Medulla oblongata (tissue), 1 donor: ENCODE measurements around the gene TARBP2.
A peak's percentile ranks its signal among the peaks of the same experiment; 100 is the strongest.

Experiments
- DNase-seq: peaks from one replicate; pipeline ENCODE4 v3.0.0-alpha.2; 2015; ENCODE audit errors: extremely low spot score

TARBP2 gene

DNA sequence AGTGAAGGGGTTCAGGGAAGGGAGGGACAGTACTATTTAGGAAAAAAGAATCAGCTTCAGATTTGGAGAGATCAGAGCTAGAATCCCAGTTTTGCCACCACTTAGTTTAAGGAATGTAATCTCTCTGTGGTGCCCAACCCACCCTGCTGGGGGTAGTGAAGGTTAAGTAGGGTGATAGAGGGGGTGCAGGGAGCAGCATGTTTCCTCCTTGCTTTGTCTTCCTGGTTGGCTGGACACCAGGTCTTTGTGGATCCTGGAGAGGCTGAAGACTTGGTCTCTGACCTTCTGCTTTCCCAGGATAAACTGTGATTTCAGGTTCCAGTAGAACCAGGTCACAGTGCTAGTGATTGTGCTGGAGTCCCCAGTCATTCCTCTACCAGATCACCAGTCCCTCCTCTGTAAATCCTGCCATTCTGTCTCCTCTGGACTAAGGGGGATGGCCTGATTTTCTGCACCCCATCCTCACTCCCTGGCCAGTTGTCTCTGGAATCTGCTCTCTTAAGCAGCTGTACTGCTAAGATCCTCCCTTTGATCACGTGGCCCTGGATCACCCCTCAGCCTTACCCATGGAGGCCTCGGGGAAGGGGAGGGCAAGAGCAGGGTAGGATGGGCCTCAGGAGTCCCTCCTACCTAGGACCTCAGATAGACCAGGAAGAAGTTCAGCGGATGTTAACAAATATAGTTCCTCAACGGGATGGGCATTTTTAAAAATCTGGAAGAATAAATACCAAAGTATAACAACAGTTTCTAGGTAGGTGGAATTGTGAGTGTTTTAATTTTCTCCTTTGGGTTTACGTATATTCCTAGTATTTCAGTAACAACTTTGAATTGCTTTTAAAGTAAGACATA, 5.0 kb upstream of the TARBP2 start:
- peak; percentile 66 for DNase-seq

GRCh38 chr12:53496752-53497032, 4.4 kb upstream of the TARBP2 start:
- no peak for DNase-seq

DNA sequence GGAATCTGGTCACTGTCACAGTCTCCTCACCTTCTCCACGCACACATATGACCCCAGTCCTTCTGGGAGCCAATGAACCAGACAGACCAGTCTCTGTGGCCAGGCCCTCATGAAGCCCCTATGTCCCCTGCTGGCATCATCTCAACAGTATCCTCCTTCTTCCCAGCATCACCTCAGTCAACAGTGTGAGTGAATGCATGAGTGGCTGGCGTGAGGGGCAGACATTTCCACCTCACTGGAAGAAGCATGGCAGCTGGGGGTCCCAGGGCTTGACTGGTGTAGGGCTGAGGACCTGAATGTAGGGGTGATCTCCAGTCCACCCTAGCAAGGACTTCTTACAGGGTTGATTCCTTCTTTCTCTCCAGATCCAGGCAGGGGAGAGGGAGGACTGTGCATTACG, 3.6 kb upstream of the TARBP2 start:
- DNase-seq: no peak

- no peak for DNase-seq
Measured at GRCh38 chr12:53498235-53498630, 2.9 kb upstream of the TARBP2 start.

- peak; percentile 74 for DNase-seq
Measured at GRCh38 chr12:53499266-53500141, 1.6 kb upstream of the TARBP2 start, which contains the start of gene MAP3K12. TSS of gene MAP3K12 (minus strand) at chr12:53499458. CDS start at chr12:53487391, 12,067 bp downstream.

DNA sequence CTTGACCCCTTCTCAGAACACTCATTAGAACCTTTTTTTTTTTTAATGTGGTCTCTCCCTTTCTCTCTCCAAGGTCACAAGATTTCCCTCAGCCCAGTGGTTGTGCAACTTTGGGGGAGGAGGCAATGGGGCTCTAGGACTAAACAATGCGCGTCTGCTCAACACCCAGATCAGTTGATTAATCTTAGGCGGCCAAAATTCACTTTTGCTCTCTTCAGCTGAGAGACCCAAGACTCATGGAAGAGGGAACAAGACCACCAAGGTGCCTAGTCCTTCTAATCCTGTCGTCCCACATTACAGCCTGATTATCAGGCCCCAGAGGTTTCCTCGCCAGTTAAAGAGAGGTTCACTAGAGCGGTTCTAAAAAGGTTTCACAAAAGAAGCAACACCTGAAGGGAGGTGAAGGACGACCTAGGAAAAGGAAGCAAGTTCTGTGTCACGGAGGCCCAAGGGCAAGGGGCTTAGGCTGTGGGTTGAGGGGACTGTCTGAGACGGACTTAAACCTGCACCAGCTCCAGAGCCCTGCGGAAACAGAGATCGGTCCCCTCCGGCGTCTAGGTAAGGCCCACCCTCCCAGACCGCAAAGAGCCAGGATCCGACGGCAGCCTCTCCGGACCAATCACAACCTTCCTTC, 824 bp upstream of the TARBP2 start:
- peak; percentile 86 for DNase-seq

DNA sequence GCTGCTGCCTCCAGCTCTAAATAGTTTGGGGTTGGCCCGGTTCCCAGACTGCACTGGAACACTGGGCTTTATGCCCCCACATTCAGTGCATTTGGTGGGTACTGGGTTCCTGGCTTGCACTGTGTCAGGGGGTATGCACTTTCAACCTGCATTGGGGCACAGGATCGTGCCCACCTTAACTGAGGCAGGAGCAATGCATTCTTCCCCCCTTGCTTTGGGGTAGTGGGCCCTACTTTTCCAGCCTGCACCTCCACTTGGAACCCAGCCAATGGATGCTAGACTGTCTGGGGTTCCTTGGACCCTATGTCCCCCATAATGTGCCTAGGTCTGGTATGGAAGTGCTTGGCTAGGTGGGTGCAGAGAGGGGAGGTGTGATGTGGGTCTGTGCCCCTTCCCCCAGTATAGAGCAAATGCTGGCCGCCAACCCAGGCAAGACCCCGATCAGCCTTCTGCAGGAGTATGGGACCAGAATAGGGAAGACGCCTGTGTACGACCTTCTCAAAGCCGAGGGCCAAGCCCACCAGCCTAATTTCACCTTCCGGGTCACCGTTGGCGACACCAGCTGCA, 615 bp downstream of the TARBP2 start:
- DNase-seq: no peak

DNA sequence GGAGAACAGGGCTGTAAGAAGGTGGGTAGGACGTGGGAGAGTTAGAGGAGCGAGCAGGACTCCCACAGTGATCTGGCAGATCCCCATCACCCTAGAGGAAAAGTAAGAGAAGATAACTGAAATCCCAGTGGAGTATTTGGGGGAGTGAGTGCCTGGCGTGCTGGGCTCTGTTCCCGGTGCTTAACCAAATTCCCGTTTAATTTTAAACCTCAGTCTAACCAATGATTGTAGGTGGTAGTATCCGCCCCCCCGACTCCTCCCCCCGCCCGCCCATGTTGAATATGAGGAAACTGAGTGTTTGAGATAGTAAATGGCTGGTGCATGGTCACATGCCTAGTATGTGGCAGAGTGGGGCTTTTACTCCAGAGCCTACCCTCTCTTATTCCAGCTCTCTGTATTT, 1.2 kb downstream of the TARBP2 start:
- DNase-seq: no peak

GRCh38 chr12:53502983-53503728, 2.1 kb downstream of the TARBP2 start:
- DNase-seq: no peak

DNA sequence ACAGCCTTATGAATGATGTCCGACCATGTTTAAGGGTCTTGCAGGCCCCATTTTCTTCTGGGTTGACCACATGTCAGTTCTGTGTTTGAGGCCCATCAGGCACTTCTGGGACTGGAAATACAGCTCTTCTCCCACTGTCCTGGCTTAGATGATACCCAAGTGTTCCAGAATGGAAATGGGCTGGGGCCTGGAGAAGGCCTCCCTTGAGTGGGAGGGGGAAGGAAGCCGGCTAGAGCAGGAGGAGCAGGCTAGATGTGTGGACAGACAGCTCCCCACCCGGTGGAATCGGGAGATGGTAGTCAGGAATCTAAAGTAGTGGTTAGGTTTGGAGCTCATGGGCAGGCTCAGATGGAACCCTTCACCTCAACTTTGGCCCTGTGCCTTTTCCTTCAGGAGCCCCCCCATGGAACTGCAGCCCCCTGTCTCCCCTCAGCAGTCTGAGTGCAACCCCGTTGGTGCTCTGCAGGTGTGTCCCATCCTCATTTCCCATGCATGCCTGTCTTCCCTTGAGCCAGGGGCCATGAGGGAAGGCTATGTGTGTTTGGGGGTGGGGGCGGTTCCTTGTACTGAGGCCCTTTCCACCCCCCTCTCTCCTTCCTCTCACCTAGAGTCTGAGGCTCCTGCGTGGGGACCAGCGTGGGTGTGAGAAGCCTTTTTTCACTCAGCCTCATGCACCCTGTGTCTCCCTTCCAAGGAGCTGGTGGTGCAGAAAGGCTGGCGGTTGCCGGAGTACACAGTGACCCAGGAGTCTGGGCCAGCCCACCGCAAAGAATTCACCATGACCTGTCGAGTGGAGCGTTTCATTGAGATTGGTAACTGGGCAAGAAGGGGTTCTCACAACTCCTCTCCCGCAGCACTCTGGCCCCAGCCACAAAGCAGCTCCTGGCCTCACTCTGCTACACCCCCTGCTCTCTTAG, 3.2 kb downstream of the TARBP2 start:
- no peak for DNase-seq

DNA sequence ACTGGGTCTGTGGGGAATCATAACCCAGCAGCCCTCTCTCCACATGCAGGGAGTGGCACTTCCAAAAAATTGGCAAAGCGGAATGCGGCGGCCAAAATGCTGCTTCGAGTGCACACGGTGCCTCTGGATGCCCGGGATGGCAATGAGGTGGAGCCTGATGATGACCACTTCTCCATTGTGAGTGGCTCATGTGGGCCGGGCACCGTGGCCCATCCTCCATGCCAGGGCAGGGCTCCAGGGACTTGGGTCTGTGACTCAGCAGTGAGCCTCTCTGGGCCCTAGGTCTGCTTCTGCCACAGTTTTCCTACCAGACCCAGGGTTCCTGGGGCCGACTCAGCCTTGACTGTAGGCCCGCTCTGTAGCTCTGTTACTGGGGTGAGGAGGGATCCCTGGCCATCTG, 4.0 kb downstream of the TARBP2 start:
- peak; percentile 62 for DNase-seq

DNA sequence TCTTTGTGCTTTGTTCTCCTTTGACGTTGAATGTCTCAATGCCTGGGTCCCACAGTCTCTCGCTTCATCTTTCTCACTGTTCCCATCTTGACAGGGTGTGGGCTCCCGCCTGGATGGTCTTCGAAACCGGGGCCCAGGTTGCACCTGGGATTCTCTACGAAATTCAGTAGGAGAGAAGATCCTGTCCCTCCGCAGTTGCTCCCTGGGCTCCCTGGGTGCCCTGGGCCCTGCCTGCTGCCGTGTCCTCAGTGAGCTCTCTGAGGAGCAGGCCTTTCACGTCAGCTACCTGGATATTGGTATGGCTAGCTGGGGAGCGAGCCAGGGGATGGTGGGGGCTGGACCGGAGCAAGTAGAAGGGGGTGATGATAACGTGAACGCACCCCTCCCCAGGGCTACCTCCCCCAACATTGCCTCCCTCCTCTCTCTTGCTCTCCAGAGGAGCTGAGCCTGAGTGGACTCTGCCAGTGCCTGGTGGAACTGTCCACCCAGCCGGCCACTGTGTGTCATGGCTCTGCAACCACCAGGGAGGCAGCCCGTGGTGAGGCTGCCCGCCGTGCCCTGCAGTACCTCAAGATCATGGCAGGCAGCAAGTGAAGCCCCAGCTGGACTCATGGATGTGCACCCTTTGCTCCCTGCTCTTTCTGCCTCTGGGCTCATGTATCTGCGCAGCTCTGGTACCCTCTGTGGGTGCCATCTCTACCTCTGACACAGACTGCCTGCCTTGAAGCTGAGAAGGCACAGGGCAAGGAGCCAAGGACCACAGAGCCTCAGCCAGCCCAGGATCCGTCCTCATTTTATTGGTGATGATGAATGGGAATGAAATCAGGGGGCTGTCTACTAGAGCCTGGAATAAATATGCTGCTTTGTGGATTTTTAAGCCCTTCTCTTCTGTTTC, 4.7 kb downstream of the TARBP2 start:
- no peak for DNase-seq

DNA sequence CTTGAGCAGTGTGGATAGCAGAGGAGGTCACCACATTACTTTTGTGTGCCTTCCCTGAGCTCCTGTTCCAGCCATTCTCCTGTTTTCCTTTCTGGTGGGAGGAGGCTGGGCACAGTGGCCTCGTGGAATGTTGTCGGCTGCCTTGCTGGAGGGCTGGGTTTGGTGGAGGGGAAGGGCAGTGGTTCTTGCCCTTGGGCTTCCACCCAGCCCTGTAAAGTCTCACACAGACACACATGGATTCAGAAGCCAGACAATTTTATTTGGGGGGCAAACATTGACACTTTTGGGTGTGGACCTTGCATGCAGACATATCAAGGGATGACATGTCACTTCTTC, 5.3 kb downstream of the TARBP2 start:
- DNase-seq: no peak

DNA sequence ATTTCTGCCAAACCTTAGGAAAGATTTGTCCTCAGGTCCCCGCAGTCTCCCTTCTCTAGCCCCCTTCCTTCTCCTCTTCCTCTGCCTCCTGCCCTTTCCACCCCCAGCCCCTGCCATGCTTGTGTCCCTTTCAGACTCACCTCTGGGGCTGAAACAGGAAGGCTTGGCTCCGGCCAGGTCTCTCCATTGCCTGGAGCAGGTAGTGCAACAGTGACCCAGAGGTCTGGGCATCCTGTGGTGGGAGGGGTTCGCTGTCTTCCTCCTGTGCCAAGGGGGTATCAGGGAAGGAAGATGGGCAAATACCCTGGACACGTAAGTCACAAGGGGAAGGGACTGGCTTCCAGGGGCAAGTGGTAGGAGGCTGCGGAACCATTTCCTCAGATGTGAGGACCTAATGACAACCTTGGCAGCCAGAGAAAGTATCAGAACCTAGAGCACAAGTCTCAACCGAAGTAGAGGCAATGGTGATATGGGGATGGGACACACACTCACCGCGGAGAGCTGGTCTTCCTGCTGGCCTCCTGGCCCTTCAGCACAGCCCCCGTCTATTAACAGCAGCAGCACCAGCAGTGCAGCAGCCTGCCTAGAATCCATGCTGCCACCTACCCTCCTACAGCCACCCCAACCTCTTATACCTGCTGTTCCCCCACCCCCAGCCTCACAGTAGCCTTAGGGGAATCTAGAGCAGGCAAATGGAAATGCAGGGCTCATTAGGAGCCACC, 6.0 kb downstream of the TARBP2 start, which contains the start of gene NPFF:
TSS of gene NPFF (minus strand) at position 604 of the 722 bp plus-strand sequence. CDS start at position 594, 10 bp downstream.
- no peak for DNase-seq

DNA sequence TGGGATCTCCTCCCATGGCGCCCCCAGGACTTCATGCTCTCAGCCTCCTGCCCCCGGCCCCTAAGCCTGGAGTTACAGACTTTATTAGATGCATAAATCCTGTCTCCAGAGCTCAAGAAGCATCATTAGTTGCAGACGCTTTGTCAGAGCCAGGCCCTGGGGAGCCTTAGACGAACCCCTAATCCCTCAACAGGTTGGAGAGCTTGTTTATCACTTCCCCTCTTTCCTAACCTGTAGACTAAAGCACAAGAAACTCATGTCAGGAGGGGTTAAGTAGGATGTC, 6.5 kb downstream of the TARBP2 start:
- no peak for DNase-seq

GRCh38 chr12:53508534-53509170, 7.6 kb downstream of the TARBP2 start:
- peak; percentile 93 for DNase-seq

- no peak for DNase-seq
Measured at GRCh38 chr12:53510181-53510812, 9.2 kb downstream of the TARBP2 start.
